SJSA1 (cell line): ENCODE measurements around the gene SLC6A20. TPM values are rescaled to one million over a fixed set of nuclear protein-coding genes. Genes with fewer than 3 reads are reported as not detected.
"Not testable (repeated sequence)": the region's sequence is repeated elsewhere in the genome, so short reads cannot be mapped to it uniquely, and the experiment has no call there.

Experiments
- DNase-seq, 2 experiments: peaks; one replicate each; pipeline ENCODE4 v3.0.0-alpha.2; 2015 to 2020; ENCODE audit warnings: low spot score in 2 of 2, low read depth in 1 of 2
- H3K27ac ChIP-seq: fragments of 250-450 bp; sonication (Bioruptor Pico); 2 replicates; pipeline ENCODE4 v1.5.1; 2020; ENCODE audit warnings: mild to moderate bottlenecking, moderate library complexity
- H3K27me3 ChIP-seq: fragments of 250-450 bp; sonication (Bioruptor Pico); replicated peaks from 2 replicates; pipeline ENCODE4 v1.5.1; 2020; ENCODE audit warnings: mild to moderate bottlenecking, moderate library complexity
- H3K36me3 ChIP-seq: fragments of 250-450 bp; sonication (Bioruptor Pico); 2 replicates; pipeline ENCODE4 v1.5.1; 2020; ENCODE audit warnings: mild to moderate bottlenecking
- H3K4me1 ChIP-seq: fragments of 250-450 bp; sonication (Bioruptor Pico); replicated peaks from 2 replicates; pipeline ENCODE4 v1.6.1; 2021; ENCODE audit warnings: mild to moderate bottlenecking
- H3K4me3 ChIP-seq: fragments of 250-450 bp; sonication (Bioruptor Pico); 2 replicates; pipeline ENCODE4 v1.5.1; 2020; ENCODE audit warnings: mild to moderate bottlenecking
- H3K9me3 ChIP-seq: fragments of 250-450 bp; sonication (Bioruptor Pico); replicated peaks from 2 replicates; pipeline ENCODE4 v1.5.1; 2020; ENCODE audit warnings: mild to moderate bottlenecking
- total RNA-seq: library from RNA; depleted of rRNA; stranded (reverse); fragments of >200 nt; shearing (Covaris generic); gene quantifications from 2 replicates; pipeline ENCODE4 v1.2.3, GENCODE V29; 2014

Gene SLC6A20
- total RNA-seq, 1 experiment from 2014 or later: 0.03 TPM

GRCh38 chr3:45771831-45772230, 24.5 kb downstream of the SLC6A20 start:
- Histone ChIP-seq H3K4me1 (peaks cover 17% of the 10 kb centered on the region), H3K4me3 (no peak overlapping the region), H3K27me3 (no peaks in the 10 kb centered on the region), H3K9me3 (no peaks in the 10 kb centered on the region), H3K36me3 (no peaks in the 10 kb centered on the region), H3K27ac (no peak overlapping the region)
- DNase-seq: no peak

- Histone ChIP-seq H3K27me3 (no peaks in the 10 kb centered on the region), H3K36me3 (no peaks in the 10 kb centered on the region), H3K27ac (no peak overlapping the region), H3K4me1 (peaks cover 11% of the 10 kb centered on the region), H3K9me3 (no peaks in the 10 kb centered on the region), H3K4me3 (no peak overlapping the region)
- peak in 1 of 2 experiments; percentile 22 for DNase-seq
Measured at GRCh38 chr3:45771166-45771775, 25.1 kb downstream of the SLC6A20 start.

GRCh38 chr3:45765958-45766357, 30.4 kb downstream of the SLC6A20 start:
- no peak for DNase-seq
- H3K27me3 ChIP-seq: no peaks in the 10 kb centered on the region
- H3K36me3 ChIP-seq: no peaks in the 10 kb centered on the region
- no peak overlapping the region for H3K27ac ChIP-seq
- no peak overlapping the region for H3K4me3 ChIP-seq
- no peaks in the 10 kb centered on the region for H3K4me1 ChIP-seq
- H3K9me3 ChIP-seq: no peaks in the 10 kb centered on the region

DNA sequence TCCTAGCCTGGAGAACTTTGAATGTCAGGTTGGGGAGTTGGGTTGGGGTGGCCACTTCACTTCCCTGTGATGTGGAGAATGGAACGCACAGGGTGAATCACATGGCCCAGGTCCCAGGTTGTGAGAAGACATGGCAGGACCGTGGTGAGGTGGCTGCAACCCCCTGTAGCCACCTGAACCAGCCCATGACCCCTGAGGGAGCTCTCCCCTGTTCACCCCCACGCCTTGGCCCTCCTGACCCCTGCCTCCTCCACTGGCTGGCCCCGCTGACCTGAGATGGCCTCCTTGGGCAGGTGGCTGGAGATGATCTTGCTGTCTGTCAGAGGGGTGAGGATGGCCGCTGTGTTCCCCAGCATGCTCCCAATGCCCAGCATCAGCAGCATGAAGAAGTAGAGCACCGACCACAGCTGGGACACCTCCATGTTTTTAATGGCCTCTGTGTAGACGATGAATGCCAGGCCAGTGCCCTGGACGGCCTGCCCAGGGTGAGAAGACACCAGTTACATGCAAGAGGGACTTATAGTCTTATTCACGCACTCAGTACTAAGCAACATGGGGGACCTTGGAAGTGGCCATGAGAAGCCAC, 31.0 kb downstream of the SLC6A20 start:
- Histone ChIP-seq H3K9me3 (no peaks in the 10 kb centered on the region), H3K36me3 (no peaks in the 10 kb centered on the region), H3K4me1 (no peaks in the 10 kb centered on the region), H3K27me3 (no peaks in the 10 kb centered on the region), H3K27ac (no peak overlapping the region), H3K4me3 (no peak overlapping the region)
- no peak for DNase-seq

DNA sequence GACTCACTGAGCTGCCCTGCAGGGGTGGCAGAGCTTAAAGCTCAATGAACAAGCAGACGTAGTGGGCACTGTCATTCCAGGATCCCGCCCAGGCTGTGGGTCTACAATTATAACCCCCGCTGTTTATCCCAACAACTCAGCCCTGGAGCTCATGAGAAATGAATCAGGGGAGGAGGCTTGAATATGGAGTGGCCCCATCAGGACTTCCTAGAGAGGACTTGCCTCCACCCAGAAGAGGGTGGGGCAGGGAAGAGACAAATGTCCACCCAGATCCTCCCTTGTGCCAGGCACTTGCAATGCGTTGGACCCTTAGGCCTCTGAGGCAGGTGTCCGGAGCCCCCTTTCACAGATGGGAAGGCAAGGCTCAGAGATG, 33.0 kb downstream of the SLC6A20 start:
- H3K9me3 ChIP-seq: no peaks in the 10 kb centered on the region
- no peak for DNase-seq
- no peaks in the 10 kb centered on the region for H3K4me1 ChIP-seq
- H3K36me3 ChIP-seq: no peaks in the 10 kb centered on the region
- no peak overlapping the region for H3K27ac ChIP-seq
- H3K27me3 ChIP-seq: no peaks in the 10 kb centered on the region
- H3K4me3 ChIP-seq: no peak overlapping the region

DNA sequence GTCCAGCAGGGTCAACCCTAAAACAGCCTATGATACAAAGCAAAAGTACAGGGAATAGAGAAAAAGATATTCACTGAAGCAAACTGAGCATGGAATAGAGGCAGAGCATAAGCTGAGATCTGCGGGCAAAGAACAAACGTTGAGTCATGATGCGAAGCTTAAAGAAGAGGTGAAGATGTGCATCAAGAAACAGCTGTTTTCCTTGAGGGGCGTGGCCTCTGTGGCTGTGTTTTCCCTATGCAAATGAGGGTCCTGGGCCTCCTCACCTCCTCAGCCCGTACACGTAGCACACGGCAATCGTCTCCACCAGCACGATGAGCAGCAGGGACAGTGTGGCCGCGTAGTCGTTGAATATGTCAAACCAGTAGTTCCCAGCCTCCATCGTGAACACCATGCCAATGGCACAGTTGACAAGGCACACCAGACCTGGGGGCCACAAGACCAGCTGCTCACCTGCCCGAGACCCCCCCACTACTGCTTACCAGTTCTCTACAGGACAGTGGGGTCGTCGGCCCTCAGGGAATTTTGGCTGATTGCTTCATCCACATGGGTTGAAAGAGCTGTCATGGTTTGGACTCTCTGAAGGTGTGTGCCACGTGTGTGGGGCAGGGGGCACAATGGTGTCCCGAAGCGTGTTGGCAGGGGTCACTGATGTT, 33.6 kb downstream of the SLC6A20 start:
- no peak for DNase-seq
- Histone ChIP-seq H3K27me3 (no peaks in the 10 kb centered on the region), H3K4me3 (no peak overlapping the region), H3K4me1 (no peaks in the 10 kb centered on the region), H3K9me3 (no peaks in the 10 kb centered on the region), H3K36me3 (no peaks in the 10 kb centered on the region), H3K27ac (no peak overlapping the region)

- H3K27me3 ChIP-seq: no peaks in the 10 kb centered on the region
- H3K9me3 ChIP-seq: no peaks in the 10 kb centered on the region
- H3K36me3 ChIP-seq: no peaks in the 10 kb centered on the region
- H3K4me3 ChIP-seq: no peak overlapping the region
- H3K4me1 ChIP-seq: no peaks in the 10 kb centered on the region
- no peak overlapping the region for H3K27ac ChIP-seq
- no peak for DNase-seq
Measured at GRCh38 chr3:45761831-45762230, 34.5 kb downstream of the SLC6A20 start.

DNA sequence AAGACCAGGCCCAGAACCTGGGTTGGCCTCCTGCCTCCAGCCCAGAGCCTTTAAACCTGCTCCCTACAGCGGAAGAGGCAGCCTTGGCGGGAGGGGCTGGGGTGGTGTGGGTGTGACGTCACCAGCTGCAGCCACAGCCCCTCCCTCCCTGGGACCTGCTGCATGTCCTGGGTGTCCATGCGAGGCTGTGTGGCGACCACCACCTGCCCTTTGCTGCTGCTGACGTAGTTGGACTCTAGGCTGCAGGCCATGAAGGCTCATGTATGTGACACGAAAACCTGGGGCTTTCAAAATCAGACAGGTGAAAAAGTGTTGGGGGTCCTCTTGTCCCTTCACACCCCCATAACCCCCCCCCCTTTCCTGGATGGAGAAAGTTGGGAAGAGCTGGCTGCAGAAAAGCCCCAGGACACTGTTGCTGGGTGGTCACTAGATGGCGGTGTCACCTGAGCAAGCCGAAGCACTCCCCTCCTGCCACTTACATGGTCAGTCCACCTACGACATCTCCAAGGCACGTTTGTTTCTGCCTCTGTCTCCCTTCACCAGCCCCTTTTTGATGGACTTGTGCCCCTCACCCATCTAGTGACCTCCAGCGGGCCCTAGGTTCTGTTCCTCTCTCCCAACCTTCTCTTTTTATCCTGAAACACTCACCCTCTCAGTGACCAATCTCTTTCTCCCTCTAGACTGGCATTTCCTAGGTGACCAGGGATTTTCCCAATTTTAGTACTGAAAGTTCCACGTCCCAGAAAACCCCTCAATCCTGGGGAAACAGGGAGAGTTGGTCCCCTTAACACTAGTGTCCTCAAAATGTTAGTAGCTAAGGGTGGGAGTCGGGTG, 35.2 kb downstream of the SLC6A20 start:
- Histone ChIP-seq H3K4me1 (no peaks in the 10 kb centered on the region), H3K36me3 (no peaks in the 10 kb centered on the region), H3K9me3 (no peaks in the 10 kb centered on the region)

DNA sequence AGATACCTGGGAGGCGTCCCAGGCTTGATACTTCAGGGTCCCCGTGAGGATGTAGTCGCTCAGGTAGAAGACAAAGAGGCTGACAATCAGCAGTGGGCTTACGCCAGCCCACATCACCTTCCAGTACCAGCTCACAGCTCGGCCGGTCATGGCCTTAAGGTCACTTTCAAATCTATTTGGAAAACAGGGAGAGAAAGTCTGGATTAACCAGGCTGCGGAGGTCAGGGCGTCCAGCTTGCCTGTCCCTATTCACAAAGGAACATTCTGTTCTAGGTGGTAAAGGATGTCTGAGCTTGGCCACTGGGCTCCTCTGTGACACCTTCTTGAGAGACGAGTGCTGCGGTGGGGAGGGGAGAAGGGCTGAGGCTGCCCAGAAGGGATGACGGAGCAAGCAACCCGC, 36.5 kb downstream of the SLC6A20 start:
- no peak overlapping the region for H3K27ac ChIP-seq
- no peak overlapping the region for H3K4me3 ChIP-seq
- DNase-seq: no peak
- H3K4me1 ChIP-seq: no peaks in the 10 kb centered on the region
- H3K9me3 ChIP-seq: no peaks in the 10 kb centered on the region
- H3K27me3 ChIP-seq: no peaks in the 10 kb centered on the region
- H3K36me3 ChIP-seq: no peaks in the 10 kb centered on the region

More for the DNA sequence above, 35.2 kb downstream of the SLC6A20 start:
- Histone ChIP-seq H3K27me3 (no peaks in the 10 kb centered on the region), H3K4me3 (no peak overlapping the region), H3K27ac (no peak overlapping the region)
- DNase-seq: peak in 1 of 2 experiments; percentile 40

DNA sequence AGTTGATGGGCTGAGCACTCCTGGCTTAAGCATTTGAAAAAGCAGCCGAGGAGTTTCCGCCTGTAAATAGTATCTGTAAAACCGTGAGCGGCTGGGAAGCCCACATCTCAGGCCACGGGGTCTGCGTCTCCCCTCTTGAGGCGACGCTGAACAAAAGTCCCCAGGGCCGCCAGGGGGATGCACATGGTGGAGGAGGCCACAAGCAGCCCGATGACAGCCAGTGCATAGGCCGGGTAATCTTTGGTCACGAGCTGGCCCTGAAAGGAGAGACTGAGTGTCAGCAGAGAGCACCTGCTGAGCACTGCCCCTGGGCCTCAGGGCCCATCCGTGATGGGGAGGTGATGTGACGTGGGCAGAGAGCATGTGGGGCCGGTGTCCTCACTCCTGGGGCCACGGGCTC, 37.5 kb downstream of the SLC6A20 start:
- DNase-seq: no peak
- no peaks in the 10 kb centered on the region for H3K4me1 ChIP-seq
- no peaks in the 10 kb centered on the region for H3K9me3 ChIP-seq
- H3K27ac ChIP-seq: no peak overlapping the region
- no peak overlapping the region for H3K4me3 ChIP-seq
- no peaks in the 10 kb centered on the region for H3K36me3 ChIP-seq
- H3K27me3 ChIP-seq: no peaks in the 10 kb centered on the region

- not testable (repeated sequence) for H3K27ac ChIP-seq, H3K9me3 ChIP-seq, DNase-seq, H3K4me1 ChIP-seq, H3K27me3 ChIP-seq, H3K4me3 ChIP-seq, H3K36me3 ChIP-seq
Measured at GRCh38 chr3:45757141-45757540, 39.2 kb downstream of the SLC6A20 start.

GRCh38 chr3:45756055-45756454, 40.3 kb downstream of the SLC6A20 start:
- Histone ChIP-seq H3K9me3 (no peaks in the 10 kb centered on the region), H3K27me3 (no peaks in the 10 kb centered on the region), H3K4me1 (no peaks in the 10 kb centered on the region), H3K36me3 (no peaks in the 10 kb centered on the region), H3K4me3 (no peak overlapping the region), H3K27ac (no peak overlapping the region)
- DNase-seq: no peak

DNA sequence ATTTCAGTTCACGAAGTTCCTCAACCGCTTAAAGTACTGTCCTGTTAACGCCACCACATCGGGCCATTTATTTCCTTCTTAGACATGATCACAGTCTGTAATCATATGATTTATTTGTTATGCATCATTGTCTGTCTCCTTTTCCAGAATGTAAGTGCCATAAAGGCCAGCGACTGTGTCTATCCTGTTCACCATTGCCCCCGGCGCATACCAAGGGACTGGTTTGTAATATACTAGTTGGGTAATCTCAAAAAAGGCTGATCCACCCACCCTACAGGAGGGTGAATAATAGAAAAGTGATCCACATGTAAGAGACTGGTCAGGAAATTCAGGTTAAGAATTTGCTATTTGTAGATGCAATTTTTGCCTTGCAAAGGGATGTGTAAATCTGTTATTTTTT, 41.9 kb downstream of the SLC6A20 start:
- Histone ChIP-seq H3K27me3 (no peaks in the 10 kb centered on the region), H3K27ac (no peak overlapping the region), H3K4me3 (no peak overlapping the region), H3K4me1 (no peaks in the 10 kb centered on the region), H3K9me3 (no peaks in the 10 kb centered on the region), H3K36me3 (no peaks in the 10 kb centered on the region)
- DNase-seq: no peak

- Histone ChIP-seq H3K9me3 (no peaks in the 10 kb centered on the region), H3K4me3 (no peak overlapping the region), H3K4me1 (no peaks in the 10 kb centered on the region), H3K27me3 (no peaks in the 10 kb centered on the region), H3K36me3 (no peaks in the 10 kb centered on the region), H3K27ac (no peak overlapping the region)
- DNase-seq: no peak
Measured at GRCh38 chr3:45753095-45753494, 43.2 kb downstream of the SLC6A20 start.
